HepG2 (cell line): ENCODE measurements around the gene TMEM176A.

Experiments used
- ATF2 ChIP-seq: sonication (generic); formaldehyde crosslinking; IDR thresholded peaks from 2 replicates; pipeline ENCODE4 v1.4.0; 2020; ENCODE audit warnings: missing genetic modification reagents
- CHD4 ChIP-seq: fragments of 200-600 bp; sonication (generic); IDR thresholded peaks from 2 replicates; pipeline ENCODE4 v1.7.0; 2017; ENCODE audit warnings: mild to moderate bottlenecking, low read length, borderline replicate concordance
- CTCF ChIP-seq: sonication (generic); formaldehyde crosslinking; IDR thresholded peaks from 2 replicates; pipeline ENCODE4 v1.5.0; 2020; ENCODE audit warnings: mild to moderate bottlenecking, missing genetic modification reagents, moderate library complexity
- PHF21A ChIP-seq: sonication (generic); formaldehyde crosslinking; IDR thresholded peaks from 2 replicates; pipeline ENCODE4 v1.5.0; 2020; ENCODE audit warnings: mild to moderate bottlenecking, missing genetic modification reagents
- PHF8 ChIP-seq: sonication (generic); formaldehyde crosslinking; IDR thresholded peaks from 2 replicates; pipeline ENCODE4 v1.5.0; 2020; ENCODE audit warnings: missing genetic modification reagents
- PLSCR1 ChIP-seq: sonication (generic); formaldehyde crosslinking; IDR thresholded peaks from 2 replicates; pipeline ENCODE4 v1.5.0; 2020; ENCODE audit warnings: missing genetic modification reagents, mild to moderate bottlenecking, borderline replicate concordance
- POLR2A ChIP-seq, 2 experiments: IDR thresholded peaks; 2 replicates each; pipeline ENCODE4 v1.6.1; 2011; ENCODE audit warnings: low read depth in 2 of 2, low read length in 2 of 2, mild to moderate bottlenecking in 1 of 2, moderate library complexity in 1 of 2; ENCODE audit not compliant: insufficient read depth in 1 of 2
- USF2 ChIP-seq, 2 experiments: sonication (generic) in 1 of 2; formaldehyde crosslinking in 1 of 2; IDR thresholded peaks; 2 replicates each; pipeline versions ENCODE4 v1.5.1 to v1.6.1; 2011 to 2020; ENCODE audit warnings: borderline replicate concordance in 1 of 2, low read depth in 1 of 2, low read length in 1 of 2, mild to moderate bottlenecking in 1 of 2, missing genetic modification reagents in 1 of 2, moderate library complexity in 1 of 2
- ZNF747 ChIP-seq: sonication (generic); formaldehyde crosslinking; IDR thresholded peaks from 2 replicates; pipeline ENCODE4 v1.8.1; 2023; ENCODE audit warnings: missing genetic modification reagents, mild to moderate bottlenecking, borderline replicate concordance
- ZSCAN31 ChIP-seq: sonication (generic); formaldehyde crosslinking; IDR thresholded peaks from 2 replicates; pipeline ENCODE4 v1.5.0; 2020; ENCODE audit warnings: low read depth, mild to moderate bottlenecking, missing genetic modification reagents

GRCh38 chr7:150850273-150850672 lies 49.7 kb downstream of the TMEM176A start:
- TF ChIP-seq PHF21A (CRISPR knock-in tag) (no peak), POLR2A (IDR thresholded peaks at IDR 0.05; ENCODE audit: insufficient read depth in 1 of 2, low read depth in 2 of 2, low read length in 2 of 2) (no peak), CTCF (no peak), CHD4 (no peak), USF2 (IDR thresholded peaks at IDR 0.05; ENCODE audit: low read depth, low read length) (no peak), USF2 (CRISPR knock-in tag; IDR thresholded peaks at IDR 0.05; ENCODE audit: borderline replicate concordance) (no peak), ZSCAN31 (CRISPR knock-in tag) (no peak), ZNF747 (CRISPR knock-in tag) (no peak), ATF2 (CRISPR knock-in tag) (no peak), PLSCR1 (no peak), PHF8 (CRISPR knock-in tag) (no peak)
